ENCODE results near the gene DRC7.

DRC7 gene, protein sequence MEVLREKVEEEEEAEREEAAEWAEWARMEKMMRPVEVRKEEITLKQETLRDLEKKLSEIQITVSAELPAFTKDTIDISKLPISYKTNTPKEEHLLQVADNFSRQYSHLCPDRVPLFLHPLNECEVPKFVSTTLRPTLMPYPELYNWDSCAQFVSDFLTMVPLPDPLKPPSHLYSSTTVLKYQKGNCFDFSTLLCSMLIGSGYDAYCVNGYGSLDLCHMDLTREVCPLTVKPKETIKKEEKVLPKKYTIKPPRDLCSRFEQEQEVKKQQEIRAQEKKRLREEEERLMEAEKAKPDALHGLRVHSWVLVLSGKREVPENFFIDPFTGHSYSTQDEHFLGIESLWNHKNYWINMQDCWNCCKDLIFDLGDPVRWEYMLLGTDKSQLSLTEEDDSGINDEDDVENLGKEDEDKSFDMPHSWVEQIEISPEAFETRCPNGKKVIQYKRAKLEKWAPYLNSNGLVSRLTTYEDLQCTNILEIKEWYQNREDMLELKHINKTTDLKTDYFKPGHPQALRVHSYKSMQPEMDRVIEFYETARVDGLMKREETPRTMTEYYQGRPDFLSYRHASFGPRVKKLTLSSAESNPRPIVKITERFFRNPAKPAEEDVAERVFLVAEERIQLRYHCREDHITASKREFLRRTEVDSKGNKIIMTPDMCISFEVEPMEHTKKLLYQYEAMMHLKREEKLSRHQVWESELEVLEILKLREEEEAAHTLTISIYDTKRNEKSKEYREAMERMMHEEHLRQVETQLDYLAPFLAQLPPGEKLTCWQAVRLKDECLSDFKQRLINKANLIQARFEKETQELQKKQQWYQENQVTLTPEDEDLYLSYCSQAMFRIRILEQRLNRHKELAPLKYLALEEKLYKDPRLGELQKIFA

DNA sequence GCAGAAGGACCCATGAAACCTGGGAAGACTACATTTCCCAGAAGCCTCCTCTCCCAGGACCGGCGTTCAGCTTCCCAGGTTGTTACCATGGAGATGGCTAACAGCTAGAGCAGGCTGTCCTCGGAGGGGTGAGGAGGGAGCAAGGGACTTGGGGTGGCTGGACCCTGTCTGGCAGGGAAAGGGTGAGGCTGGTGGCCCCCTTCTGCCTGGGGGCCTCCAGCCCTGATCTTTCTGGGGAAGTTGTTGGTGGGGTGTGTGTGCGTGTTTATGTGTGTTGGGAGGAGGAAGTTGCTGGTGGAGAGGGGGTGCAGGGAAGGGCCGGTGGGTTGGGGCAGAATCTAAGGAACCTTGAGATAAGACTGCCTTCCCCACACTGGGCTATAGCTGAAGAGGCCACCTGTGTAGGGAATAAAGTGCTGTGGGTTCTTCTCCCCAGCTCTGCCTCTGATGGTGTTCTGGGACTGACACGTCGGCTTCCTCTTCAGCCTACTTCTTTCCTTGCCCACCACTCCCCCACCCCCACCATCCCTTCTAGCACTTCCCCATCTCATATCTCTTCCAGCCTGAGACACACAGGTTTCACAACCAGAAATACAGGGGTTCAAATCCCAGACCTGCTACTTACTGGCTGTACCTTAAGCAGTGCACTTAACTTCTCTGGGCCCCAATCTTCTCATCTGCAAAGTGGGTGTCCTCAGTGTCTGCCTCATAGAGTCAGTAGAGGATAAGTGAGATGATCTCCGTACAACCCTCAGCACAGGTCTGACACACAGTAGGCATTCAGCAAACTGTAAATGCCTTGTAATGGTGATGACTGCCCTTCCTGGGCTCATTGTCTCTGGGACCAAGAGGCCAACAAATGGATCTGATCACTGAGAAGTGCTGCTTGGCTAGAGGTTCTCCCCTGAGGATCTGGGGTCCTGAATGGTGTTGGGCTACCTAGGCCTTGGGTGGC lies at the start of gene DRC7:
Gene DRC7, plus strand, starts transcription at position 82 of the 955 bp plus-strand sequence. CDS start 3,144 bp downstream, outside the sequence.
- DNase-seq (ENCODE audit: low spot score): peak; percentile 63

DNA sequence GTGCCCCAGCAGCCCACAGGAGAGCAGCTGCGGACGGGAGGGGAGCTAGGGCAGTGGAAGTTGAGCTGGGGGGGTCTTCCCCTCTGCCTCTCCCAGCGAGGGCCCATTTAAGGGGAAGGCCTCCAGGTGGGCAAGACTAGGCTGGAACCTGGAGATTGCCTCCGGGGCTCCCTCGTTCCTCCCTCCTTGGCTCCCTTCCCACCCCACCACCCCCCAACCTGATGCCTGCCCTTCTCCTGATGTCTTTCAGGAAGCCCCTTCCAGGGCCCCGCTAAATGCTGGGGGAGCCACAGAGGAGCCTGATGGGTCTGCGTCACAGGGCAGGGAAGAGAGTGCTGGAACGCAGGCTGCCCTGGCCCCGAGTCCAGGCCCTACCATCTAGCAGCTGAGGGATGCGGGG lies 49.4 kb upstream of the DRC7 start:
- no peak for DNase-seq (ENCODE audit: low spot score)

DNA sequence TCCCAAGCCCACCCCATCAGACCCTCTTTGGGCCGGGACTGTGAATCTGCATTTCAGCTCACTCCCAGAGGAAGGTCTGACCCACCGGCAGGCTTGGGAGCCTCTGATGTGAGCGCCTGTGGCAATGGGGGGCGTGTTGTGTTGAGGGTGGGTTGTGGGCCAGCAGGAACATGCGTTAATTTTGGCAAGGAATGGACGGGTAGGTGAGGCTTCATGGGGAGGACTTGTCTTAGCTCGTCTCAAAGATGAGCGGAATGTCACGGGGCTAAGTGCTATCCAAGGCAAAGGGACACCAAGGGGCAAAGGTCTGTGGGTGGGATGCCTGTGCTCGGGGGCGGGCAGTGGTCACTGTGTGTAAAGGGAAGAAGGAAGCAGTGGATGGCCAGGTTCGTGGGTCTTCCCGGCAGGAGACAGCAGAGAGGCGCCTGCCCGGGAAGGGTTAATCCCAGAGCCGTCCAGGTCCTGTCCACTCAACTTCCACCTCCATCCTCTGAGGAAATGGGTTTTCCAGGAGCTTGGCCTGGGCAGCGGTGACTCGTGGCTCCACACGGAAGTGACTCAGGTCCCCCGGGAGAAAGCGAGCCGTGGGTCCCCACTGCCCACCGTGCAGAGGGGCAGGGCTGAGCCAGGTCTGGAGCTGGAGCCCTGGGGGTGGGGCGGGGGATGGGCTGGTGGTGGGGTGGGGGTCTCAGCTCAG lies 48.8 kb upstream of the DRC7 start:
- DNase-seq (ENCODE audit: low spot score): peak; percentile 39

DNA sequence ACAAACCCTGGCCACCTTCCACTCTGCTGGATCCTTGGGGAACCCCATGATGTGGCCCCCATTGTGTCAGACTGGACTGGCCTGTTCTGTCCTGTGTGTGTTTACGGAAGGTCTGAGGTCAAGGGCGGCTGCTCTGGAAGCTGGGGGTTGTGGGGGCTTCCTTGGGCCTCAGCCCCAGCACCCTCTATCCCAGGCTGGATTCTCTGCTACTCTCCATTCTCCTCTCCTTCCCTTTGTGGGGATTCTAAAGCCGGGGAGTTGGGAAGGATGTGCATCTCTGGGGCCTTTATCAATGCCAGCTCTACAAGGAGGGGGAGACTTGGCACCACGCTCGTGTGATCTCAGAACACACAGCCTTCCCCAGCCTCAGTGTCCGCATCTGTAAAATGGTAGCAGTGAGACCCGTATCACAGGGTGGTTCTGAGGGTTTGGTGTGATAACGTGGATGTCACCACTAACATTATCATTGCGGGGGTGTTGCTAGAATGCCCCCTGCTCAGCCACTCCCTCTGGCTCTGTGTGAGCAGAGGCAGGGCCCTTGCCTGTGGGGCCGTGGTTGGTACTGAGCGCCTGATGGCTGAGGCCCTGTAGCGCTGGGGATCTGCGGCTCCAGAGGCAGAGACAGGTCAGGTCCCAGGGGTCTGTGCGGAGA lies 48.1 kb upstream of the DRC7 start:
- no peak for DNase-seq (ENCODE audit: low spot score)

DNA sequence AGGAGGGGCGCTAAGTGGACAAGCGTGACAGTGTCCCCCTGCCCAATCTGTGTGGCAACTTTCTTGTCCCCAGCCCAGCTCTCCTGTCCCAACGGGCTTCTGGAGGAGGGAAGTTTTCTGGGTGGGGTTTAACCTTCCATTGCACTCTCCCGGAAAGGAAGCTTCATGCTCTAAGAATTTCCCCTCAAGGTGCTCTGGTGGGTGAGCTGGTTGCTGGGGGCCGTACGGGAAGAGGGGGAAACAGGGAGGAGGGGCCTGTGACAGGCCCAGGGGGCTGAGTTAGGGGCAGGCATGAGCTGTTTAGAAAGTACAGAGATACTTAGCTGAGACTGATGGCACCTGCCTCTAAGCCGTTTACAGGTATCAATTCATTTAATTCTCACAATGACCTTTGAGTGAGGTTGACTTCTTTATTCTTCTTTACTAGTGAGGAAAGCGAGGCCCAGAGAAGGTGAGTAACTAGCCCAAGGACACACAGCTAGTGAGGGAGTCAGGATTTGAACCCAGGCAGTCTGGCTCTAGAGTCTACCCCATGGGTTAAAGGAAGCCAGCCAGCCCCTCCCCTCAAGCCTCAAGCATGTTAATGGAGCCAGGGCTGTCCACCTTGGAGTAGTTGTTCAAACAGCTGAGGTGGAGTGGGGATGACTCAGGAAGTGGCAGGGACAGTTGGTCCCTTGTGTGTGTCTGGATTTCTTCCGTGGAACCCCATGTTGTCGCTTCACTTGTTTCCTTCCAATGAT lies 47.3 kb upstream of the DRC7 start:
- no peak for DNase-seq (ENCODE audit: low spot score)

DNA sequence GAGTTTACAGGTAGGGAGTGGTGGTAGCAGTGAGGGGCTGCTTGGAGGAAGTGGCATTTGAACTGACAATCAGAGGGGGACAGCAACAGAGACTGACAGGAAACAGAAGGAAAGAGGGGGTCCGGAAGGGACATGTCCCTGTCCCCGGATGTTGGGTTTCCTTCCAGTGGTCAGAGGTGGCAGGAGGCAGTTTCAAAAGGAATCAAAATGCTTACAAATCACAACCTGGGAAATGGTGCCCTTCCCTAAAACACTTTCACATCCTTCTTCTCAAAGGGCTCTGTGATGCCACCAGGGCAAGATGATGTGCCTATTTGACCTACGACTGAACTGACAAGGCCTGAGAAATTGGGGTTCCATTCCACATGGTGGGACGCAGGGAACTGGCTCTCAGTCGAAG lies 46.5 kb upstream of the DRC7 start:
- no peak for DNase-seq (ENCODE audit: low spot score)

DNA sequence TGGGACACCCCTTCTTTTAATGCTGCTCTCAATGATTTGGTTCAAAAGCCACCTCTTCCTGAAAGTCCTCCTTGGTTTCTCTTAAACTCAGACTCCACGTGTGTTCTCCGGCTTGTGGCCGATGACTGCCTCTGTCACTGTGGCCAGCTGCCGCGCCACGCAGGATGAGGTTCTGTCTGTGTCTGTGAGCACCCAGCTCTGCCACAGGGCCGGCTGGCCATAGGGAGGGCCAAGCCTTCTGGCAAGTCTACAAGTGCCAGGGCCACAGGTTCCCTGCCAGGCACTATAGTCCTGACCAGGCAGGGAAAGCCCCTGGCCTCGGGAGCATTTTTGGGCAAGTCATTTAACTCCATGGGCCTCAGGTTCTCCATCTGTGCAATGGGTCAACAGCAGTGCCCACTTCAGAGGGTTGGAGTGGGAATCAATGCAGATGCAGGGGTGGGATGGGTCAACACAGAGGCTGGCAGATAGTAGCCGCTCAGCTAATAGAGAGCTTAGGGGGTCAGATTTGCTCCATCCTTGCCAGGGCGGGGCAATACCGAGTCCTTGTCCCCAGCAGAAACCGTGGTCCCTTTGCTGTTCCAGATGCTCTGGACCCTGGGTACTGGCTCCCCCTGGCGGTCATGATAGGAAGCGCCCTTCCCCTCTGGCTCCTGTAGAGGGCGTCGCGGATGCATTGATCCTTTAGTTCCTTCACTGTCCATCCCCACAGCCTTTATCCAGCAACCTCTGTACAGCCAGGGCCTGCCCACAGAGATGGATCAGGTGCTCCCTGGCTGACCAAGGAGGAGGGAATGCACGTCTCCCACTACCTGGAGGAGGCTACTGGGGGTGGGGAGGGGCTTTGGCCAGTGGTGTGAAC lies 45.8 kb upstream of the DRC7 start:
- DNase-seq (ENCODE audit: low spot score): peak; percentile 92

DNA sequence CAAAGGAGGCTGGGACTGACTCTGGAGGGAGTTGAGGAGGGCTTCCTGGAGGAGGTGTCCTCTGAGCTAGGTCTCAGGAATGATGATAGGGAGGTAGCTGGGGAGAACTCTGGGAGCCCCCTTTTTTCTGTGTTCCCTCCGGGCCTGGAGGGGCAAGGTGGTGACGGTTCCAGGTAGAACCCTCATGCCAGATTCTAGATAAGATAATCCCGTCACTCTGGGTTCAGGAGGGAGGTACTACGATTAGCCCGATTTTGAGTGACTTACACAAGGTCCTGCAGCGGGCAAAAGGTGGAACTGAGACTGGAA lies 45.2 kb upstream of the DRC7 start:
- no peak for DNase-seq (ENCODE audit: low spot score)

DNA sequence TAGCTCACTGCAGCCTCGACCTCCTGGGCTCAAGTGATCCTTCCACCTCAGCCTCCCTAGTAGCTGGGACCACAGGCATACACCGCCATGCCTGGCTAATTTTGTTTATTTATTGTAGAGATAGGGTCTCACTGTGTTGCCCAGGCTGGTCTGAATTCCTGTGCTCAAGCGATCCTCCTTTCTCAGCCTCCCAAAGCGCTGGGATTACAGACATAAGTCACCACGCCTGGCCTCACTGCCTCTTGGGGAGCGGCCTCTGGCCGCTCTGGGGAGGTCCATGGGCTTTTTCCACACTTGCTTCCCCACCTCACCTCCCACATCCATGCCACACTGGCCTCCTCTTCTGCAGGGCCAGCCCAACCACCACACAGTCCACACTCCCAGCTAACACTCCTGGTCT lies 44.8 kb upstream of the DRC7 start:
- DNase-seq (ENCODE audit: low spot score): no peak

DNA sequence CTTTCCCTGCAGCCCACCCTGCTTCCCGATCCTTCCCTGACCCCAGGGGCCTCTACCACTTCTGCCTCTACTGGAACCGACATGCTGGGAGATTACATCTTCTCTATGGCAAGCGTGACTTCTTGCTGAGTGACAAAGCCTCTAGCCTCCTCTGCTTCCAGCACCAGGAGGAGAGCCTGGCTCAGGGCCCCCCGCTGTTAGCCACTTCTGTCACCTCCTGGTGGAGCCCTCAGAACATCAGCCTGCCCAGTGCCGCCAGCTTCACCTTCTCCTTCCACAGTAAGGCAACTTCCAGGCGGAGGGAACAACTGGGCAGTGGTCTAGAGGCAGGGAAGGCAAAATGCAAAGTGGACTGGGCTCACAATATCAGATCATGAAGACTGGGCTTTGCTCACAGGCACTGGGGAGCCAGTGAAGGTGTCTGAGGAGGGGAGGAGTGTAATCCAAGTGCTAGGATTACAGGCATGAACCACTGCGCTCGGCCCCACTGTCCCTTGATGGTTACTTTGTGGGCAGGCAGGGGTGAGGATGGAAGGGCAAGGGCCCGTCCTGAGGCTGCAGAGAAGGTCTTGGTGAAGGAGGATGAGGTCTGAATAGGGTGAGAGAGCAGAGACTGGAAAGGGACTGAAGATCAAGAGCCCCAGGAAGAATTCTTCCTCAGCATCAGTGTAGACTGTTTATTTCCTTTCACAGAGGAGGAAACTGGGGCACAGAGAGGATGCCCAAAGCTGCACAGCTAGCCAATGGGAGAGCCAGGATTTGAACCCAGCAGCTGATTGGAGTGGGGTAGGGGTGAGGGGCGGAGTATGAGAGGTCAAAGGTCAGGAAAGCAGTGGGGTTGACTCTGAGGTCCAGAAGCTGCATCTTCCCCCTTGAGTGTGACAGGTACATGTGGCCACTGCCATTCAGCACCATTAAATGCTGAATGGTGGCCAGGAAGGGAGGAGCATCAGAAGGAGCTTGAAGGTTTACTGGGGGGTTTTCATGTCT lies 43.0 kb upstream of the DRC7 start:
- no peak for DNase-seq (ENCODE audit: low spot score)

DNA sequence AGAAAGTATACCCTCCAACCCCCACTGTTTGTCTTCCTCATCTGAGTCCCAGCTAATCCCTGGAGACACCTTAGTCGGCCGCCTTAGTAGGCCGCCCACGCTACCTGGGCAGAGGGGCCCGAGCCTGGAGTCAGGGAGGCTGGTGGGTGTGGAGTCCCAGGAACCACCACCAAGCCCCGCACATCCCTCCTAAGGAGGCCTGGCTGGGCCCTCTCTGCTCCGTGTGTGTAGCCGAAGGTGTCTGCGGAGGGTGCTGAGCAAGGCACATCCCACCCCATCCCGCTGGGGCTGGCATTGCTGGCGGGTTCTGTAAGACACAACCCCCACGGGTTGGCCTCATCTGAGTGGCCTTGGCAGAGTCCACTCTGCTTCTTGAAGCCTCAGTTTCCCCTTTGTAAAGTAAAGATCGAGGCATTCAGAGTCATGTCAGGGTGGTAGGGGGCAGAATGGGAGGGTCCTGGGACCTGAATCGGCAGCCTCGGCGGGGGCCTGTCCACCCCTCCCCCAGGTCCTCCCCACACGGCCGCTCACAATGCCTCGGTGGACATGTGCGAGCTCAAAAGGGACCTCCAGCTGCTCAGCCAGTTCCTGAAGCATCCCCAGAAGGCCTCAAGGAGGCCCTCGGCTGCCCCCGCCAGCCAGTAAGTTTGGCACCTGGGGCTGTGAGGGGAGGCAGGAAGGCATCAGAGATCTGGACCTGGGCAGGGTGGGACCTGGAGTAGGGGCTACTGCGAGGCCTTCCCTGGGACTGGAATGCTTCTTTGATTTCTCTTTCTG lies 41.7 kb upstream of the DRC7 start:
- DNase-seq (ENCODE audit: low spot score): no peak

DNA sequence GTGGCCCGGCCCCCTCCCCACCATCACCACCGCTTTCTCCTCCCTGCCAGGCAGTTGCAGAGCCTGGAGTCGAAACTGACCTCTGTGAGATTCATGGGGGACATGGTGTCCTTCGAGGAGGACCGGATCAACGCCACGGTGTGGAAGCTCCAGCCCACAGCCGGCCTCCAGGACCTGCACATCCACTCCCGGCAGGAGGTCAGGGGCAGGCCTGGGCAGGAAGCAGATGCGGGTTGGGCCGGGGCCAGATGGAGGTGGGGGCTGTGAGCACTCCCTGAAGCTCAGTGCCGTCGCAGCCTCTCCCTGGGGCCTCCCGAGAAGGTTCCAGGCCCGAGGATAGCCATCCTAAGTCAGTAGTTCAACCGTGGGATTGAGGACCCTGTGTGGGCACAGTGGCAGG lies 40.7 kb upstream of the DRC7 start:
- no peak for DNase-seq (ENCODE audit: low spot score)

DNA sequence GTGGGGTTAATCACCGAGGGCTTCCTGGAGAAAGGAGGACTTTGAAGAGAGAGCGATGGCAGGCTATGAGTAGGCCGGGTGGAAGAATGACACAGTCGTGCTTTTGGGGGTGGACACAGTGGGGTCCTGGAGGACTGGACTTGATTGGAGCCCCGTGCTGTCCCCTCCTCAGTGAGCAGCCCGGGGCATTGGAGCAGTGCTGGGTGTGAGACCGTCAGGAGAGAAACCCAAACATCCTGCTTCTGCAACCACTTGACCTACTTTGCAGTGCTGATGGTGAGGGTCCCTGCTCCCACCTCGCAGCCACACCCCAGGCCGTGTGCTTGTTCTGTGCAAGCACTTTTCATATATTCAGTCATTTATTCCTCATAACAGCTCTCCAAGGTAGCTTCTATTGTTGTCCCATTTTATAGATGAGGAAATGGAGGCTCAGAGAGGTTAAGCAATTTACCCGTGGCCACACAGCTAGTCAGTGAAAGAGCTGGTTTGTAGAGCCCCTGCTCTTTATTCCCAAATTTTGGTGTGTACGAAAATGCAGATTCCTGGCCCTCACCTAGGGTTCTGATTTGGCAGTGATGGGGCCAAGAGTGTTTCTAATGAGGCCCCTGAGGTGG lies 38.2 kb upstream of the DRC7 start:
- DNase-seq (ENCODE audit: low spot score): no peak

DNA sequence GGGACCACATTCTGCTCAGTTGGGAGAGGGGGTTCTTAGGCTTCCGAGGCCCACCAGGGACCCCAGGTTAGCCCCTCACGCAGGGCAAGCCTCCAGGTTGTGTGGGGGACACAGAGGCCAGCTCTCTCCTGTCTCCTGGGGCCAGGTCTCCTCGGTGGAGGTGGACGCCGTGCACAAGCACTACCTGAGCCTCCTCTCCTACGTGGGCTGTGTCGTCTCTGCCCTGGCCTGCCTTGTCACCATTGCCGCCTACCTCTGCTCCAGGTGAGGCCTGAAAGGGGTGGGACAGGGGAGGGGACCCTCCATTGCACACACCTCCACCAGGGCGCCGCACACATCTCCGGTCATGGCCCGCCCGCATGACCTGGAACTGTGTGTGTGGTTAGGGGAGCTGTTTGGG lies 37.4 kb upstream of the DRC7 start:
- DNase-seq (ENCODE audit: low spot score): no peak

DNA sequence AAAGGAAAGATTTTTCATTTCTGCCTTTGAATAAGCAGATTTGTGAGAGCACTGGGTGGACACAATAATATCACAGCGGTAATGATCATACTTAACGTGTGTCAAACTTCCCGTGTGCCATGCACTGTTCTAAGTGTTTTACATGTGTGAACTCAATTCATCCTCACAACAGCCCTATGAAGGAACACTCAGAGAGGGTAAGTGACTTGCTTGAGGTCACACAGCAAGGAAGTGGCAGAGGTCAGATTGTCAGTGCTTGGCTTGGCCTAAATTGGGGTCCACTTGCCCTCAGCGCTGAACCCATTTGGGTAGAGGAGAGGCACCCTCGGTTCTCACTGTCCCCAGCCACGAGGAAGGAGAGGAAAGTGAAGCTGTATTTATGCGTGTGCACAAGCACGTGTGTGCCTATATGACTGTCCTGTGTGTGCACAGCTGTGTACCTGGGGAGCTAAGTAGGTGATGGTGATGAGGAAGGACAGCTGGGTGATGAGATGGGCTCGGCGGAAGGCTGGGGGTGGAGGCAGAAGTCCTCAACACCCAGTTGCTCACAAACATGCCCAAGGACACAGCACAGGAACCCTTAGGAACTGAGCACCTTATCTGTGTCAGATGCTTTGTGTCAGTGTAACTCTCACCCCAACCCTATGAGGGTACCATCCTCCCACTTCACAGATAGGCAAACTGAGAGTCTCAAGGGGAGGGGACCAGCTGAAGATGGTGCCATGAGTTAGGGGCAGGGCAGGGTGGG lies 36.3 kb upstream of the DRC7 start:
- DNase-seq (ENCODE audit: low spot score): no peak
